Esophagus muscularis mucosa (tissue), 3 donors: ENCODE measurements around the gene HIGD2A.

Experiments used
- CTCF ChIP-seq, 3 experiments: fragments of 200-600 bp in 2 of 3; fragments of 450-650 bp in 1 of 3; sonication (generic) in 2 of 3; IDR thresholded peaks; one replicate each; pipeline ENCODE4 v1.5.1; 2017 to 2019; ENCODE audit warnings: antibody characterized with exemption in 3 of 3, mild to moderate bottlenecking in 2 of 3, moderate library complexity in 1 of 3
- POLR2A ChIP-seq: fragments of 450-650 bp; IDR thresholded peaks from one replicate; pipeline ENCODE4 v1.6.1; 2017; ENCODE audit warnings: antibody characterized with exemption, moderate library complexity, mild to moderate bottlenecking, low read depth

- TF ChIP-seq POLR2A (no peak), CTCF (IDR thresholded peaks at IDR 0.05) (no peak)
These were observed 5.5 kb downstream of the HIGD2A start for GRCh38 chr5:176394096-176394495.
